Progenitor cell of endocrine pancreas (in vitro differentiated cells): ENCODE data around the gene SETD1A. TPM values are rescaled to one million over a fixed set of nuclear protein-coding genes. Genes with fewer than 3 reads are reported as not detected.
A peak's percentile ranks its signal among the peaks of the same experiment; 100 is the strongest.

Experiments
- DNase-seq: peaks from one replicate; pipeline ENCODE4 v3.0.0; 2021; ENCODE audit warnings: low spot score; ENCODE audit not compliant: unreplicated experiment
- H3K27ac Mint-ChIP-seq: 2 replicates; pipeline ENCODE4 v1.8.0; 2021; ENCODE audit warnings: mild to moderate bottlenecking, moderate library complexity, mixed read lengths
- H3K27me3 Mint-ChIP-seq: 2 replicates; pipeline ENCODE4 v1.8.0; 2021; ENCODE audit warnings: mixed read lengths
- H3K36me3 Mint-ChIP-seq: 2 replicates; pipeline ENCODE4 v1.8.0; 2022; ENCODE audit warnings: mixed read lengths; ENCODE audit not compliant: insufficient read depth
- H3K4me1 Mint-ChIP-seq: 2 replicates; pipeline ENCODE4 v1.8.0; 2021; ENCODE audit warnings: low read depth, mixed read lengths
- H3K4me3 Mint-ChIP-seq: 2 replicates; pipeline ENCODE4 v1.8.0; 2021; ENCODE audit warnings: low read depth, mild to moderate bottlenecking, moderate library complexity, mixed read lengths
- H3K9me3 Mint-ChIP-seq: 2 replicates; pipeline ENCODE4 v1.8.0; 2021; ENCODE audit warnings: low read depth, mixed read lengths
- total RNA-seq: library from RNA; stranded (reverse); gene quantifications from 2 replicates; pipeline ENCODE4 v1.2.1, GENCODE V29; 2021
- TF ChIP-seq, protein P1 (sequence below): fragments of 200-600 bp; sonication (generic); IDR thresholded peaks from one replicate; pipeline ENCODE4 v1.5.0; 2021; ENCODE audit warnings: antibody characterized with exemption, mild to moderate bottlenecking; ENCODE audit not compliant: unreplicated experiment

Gene SETD1A
- total RNA-seq, 1 donor from 2014 or later, result 27.7 TPM

DNA sequence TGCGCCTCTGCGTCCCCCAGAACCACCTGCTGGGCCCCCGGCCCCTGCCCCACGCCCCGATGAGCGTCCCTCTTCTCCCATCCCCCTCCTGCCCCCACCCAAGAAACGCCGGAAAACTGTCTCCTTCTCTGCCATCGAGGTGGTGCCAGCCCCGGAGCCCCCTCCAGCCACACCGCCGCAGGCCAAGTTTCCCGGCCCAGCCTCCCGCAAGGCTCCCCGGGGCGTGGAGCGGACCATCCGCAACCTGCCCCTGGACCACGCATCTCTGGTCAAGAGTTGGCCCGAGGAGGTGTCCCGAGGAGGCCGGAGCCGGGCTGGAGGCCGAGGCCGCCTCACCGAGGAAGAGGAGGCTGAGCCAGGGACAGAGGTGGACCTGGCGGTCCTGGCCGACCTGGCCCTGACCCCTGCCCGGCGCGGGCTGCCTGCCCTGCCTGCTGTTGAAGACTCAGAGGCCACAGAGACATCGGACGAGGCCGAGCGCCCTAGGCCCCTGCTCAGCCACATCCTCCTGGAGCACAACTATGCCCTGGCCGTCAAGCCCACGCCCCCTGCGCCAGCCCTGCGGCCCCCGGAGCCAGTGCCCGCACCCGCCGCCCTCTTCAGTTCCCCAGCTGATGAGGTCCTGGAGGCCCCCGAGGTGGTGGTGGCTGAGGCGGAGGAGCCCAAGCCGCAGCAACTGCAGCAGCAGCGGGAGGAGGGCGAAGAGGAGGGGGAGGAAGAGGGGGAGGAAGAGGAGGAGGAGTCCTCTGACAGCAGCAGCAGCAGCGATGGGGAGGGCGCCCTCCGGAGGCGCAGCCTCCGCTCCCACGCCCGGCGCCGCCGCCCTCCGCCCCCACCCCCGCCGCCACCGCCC lies 21.8 kb downstream of the SETD1A start:
- no peak for DNase-seq
- Mint-ChIP-seq H3K27me3 (no peaks in the 10 kb centered on the region), H3K27ac (no peak overlapping the region), H3K4me1 (no peaks in the 10 kb centered on the region), H3K9me3 (no peaks in the 10 kb centered on the region), H3K4me3 (no peak overlapping the region), H3K36me3 (peaks cover 21% of the 10 kb centered on the region)
- TF ChIP-seq, protein P1, sequence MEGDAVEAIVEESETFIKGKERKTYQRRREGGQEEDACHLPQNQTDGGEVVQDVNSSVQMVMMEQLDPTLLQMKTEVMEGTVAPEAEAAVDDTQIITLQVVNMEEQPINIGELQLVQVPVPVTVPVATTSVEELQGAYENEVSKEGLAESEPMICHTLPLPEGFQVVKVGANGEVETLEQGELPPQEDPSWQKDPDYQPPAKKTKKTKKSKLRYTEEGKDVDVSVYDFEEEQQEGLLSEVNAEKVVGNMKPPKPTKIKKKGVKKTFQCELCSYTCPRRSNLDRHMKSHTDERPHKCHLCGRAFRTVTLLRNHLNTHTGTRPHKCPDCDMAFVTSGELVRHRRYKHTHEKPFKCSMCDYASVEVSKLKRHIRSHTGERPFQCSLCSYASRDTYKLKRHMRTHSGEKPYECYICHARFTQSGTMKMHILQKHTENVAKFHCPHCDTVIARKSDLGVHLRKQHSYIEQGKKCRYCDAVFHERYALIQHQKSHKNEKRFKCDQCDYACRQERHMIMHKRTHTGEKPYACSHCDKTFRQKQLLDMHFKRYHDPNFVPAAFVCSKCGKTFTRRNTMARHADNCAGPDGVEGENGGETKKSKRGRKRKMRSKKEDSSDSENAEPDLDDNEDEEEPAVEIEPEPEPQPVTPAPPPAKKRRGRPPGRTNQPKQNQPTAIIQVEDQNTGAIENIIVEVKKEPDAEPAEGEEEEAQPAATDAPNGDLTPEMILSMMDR, result no peak

- TF ChIP-seq, protein P1, result no peak
- Mint-ChIP-seq H3K4me3 (no peak overlapping the region), H3K4me1 (no peaks in the 10 kb centered on the region), H3K9me3 (no peaks in the 10 kb centered on the region), H3K27ac (no peak overlapping the region), H3K27me3 (no peaks in the 10 kb centered on the region), H3K36me3 (peaks cover 21% of the 10 kb centered on the region)
- DNase-seq, result no peak
Observed at GRCh38 chr16:30980023-30980371, 22.4 kb downstream of the SETD1A start.

DNA sequence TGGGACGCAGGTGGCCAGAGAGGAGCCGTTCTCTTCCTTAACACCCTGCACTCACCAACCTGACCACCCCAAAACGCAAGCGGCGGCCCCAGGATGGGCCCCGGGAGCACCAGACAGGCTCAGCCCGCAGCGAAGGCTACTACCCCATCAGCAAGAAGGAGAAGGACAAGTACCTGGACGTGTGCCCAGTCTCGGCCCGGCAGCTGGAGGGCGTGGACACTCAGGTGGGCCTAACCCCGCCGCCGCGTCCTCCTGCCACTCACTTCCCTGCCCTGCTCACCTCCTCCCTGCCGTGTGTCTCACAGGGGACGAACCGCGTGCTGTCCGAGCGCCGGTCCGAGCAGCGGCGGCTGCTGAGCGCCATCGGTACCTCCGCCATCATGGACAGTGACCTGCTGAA lies 22.9 kb downstream of the SETD1A start:
- TF ChIP-seq, protein P1, result no peak
- H3K27me3 Mint-ChIP-seq, result no peaks in the 10 kb centered on the region
- H3K27ac Mint-ChIP-seq, result no peak overlapping the region
- H3K9me3 Mint-ChIP-seq, result no peaks in the 10 kb centered on the region
- DNase-seq, result no peak
- no peak overlapping the region for H3K4me3 Mint-ChIP-seq
- H3K36me3 Mint-ChIP-seq, result peaks cover 21% of the 10 kb centered on the region
- peaks cover 2% of the 10 kb centered on the region for H3K4me1 Mint-ChIP-seq

DNA sequence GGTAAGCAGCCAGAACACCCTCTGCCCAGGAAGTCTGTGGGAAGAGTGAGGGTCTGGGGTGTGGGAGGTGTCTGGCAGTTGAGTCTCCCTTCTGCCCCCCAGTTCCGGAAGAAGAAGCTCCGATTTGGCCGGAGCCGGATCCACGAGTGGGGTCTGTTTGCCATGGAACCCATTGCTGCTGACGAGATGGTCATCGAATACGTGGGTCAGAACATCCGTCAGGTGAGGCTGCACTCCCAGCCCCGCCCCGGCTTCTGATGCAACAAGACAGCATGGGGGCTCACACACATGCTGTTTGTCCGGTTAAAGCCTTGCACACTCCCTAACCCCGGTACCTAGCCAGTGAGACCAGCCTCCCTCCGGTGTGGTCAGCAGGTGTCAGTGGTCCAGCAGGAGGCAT lies 23.4 kb downstream of the SETD1A start:
- H3K4me3 Mint-ChIP-seq, result no peak overlapping the region
- H3K4me1 Mint-ChIP-seq, result peaks cover 2% of the 10 kb centered on the region
- TF ChIP-seq, protein P1, result no peak
- no peaks in the 10 kb centered on the region for H3K27me3 Mint-ChIP-seq
- peaks cover 18% of the 10 kb centered on the region for H3K36me3 Mint-ChIP-seq
- H3K27ac Mint-ChIP-seq, result no peak overlapping the region
- DNase-seq, result no peak
- no peaks in the 10 kb centered on the region for H3K9me3 Mint-ChIP-seq

DNA sequence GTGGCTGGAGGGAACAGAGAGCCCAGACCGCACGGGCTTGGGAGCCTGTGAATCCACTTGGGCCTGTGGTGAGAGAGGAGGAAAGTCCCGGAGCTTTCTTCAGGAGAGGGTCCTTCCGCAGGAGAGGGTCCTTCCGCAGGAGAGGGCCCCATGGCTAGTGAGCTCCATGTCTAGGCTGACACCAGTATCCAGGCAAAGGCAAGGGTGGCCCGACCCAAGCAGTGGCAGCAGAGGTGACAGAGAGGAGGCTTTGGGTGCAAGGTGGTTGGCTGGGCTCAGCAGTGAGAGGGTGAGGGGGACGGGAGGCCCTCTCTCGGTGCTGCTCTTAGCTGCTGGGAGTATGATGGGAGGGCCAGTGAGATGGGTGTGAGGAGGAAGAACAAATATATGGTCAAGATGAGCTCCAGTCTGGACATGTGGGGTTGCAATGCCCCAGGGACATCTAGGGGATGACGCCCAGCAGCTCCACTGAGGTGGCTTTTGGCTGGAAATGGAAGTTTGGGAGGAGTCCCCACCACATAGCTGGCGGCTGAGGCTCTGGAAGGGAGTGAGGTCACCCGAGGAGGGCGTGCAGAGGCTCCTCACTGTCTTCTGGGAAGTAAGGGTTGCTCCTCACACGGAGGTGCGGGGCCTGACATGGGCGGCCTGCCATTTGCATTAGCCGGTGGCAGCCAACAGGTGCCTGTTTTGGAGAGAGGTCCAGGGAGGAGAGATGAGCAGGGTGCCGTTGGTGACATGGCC lies 25.2 kb downstream of the SETD1A start:
- Mint-ChIP-seq H3K9me3 (no peaks in the 10 kb centered on the region), H3K27me3 (no peaks in the 10 kb centered on the region), H3K4me3 (no peak overlapping the region), H3K27ac (peak overlapping the region; percentile 46), H3K36me3 (peaks cover 10% of the 10 kb centered on the region), H3K4me1 (peaks cover 2% of the 10 kb centered on the region)
- TF ChIP-seq, protein P1, result no peak
- DNase-seq, result no peak
